ENCODE results near the gene NIP7. TPM values are rescaled to one million over a fixed set of nuclear protein-coding genes. Genes with fewer than 3 reads are reported as not detected.

The NIP7 gene
- total RNA-seq, 1 experiment from 2014 or later: 35.3 TPM

DNA sequence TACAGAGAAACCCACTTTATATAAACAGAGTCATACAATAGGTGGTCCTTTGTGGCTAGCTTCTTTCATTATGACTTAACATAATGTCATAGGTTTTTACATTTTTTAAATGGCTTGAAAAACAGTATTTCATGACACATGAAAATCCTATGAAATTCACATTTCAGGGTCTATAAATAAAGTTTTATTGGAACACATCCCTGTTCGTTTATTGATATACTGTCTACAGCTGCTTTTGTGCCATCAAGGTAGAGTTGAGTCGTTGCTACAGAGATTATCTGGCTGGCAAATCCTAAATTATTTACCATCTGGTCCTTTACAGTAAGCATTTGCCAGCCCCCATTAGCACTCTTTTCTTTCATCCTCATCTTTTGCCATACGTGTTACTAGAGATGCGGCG is 26.1 kb upstream of the NIP7 start:
- Histone ChIP-seq H3K36me3 (ENCODE audit: control insufficient read depth, insufficient read depth, low read length) (peaks cover 4% of the 10 kb centered on the region; the same call in 1 of the 2 replicates), H3K4me1 (ENCODE audit: control insufficient read depth, insufficient read depth, low read length) (no peaks in the 10 kb centered on the region), H3K9me3 (ENCODE audit: control insufficient read depth, insufficient read depth, low read depth, low read length) (no peaks in the 10 kb centered on the region), H3K27me3 (ENCODE audit: control insufficient read depth, insufficient read depth, low read length) (no peaks in the 10 kb centered on the region), H3K4me3 (ENCODE audit: low read depth in 2 of 2, low read length in 2 of 2) (no peak overlapping the region), H3K27ac (ENCODE audit: low read length) (no peak overlapping the region)
- TF ChIP-seq POLR2AphosphoS5 (IDR thresholded peaks at IDR 0.05; ENCODE audit: low read depth, low read length): no peak
- TF ChIP-seq, protein P1, sequence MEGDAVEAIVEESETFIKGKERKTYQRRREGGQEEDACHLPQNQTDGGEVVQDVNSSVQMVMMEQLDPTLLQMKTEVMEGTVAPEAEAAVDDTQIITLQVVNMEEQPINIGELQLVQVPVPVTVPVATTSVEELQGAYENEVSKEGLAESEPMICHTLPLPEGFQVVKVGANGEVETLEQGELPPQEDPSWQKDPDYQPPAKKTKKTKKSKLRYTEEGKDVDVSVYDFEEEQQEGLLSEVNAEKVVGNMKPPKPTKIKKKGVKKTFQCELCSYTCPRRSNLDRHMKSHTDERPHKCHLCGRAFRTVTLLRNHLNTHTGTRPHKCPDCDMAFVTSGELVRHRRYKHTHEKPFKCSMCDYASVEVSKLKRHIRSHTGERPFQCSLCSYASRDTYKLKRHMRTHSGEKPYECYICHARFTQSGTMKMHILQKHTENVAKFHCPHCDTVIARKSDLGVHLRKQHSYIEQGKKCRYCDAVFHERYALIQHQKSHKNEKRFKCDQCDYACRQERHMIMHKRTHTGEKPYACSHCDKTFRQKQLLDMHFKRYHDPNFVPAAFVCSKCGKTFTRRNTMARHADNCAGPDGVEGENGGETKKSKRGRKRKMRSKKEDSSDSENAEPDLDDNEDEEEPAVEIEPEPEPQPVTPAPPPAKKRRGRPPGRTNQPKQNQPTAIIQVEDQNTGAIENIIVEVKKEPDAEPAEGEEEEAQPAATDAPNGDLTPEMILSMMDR (IDR thresholded peaks at IDR 0.05): no peak
- TF ChIP-seq SIN3A (IDR thresholded peaks at IDR 0.05; ENCODE audit: borderline replicate concordance, insufficient read depth, low read depth, low read length): no peak
- TF ChIP-seq TCF7L2 (IDR thresholded peaks at IDR 0.05; ENCODE audit: low read depth, low read length): no peak
- TF ChIP-seq, protein P2, sequence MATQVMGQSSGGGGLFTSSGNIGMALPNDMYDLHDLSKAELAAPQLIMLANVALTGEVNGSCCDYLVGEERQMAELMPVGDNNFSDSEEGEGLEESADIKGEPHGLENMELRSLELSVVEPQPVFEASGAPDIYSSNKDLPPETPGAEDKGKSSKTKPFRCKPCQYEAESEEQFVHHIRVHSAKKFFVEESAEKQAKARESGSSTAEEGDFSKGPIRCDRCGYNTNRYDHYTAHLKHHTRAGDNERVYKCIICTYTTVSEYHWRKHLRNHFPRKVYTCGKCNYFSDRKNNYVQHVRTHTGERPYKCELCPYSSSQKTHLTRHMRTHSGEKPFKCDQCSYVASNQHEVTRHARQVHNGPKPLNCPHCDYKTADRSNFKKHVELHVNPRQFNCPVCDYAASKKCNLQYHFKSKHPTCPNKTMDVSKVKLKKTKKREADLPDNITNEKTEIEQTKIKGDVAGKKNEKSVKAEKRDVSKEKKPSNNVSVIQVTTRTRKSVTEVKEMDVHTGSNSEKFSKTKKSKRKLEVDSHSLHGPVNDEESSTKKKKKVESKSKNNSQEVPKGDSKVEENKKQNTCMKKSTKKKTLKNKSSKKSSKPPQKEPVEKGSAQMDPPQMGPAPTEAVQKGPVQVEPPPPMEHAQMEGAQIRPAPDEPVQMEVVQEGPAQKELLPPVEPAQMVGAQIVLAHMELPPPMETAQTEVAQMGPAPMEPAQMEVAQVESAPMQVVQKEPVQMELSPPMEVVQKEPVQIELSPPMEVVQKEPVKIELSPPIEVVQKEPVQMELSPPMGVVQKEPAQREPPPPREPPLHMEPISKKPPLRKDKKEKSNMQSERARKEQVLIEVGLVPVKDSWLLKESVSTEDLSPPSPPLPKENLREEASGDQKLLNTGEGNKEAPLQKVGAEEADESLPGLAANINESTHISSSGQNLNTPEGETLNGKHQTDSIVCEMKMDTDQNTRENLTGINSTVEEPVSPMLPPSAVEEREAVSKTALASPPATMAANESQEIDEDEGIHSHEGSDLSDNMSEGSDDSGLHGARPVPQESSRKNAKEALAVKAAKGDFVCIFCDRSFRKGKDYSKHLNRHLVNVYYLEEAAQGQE (IDR thresholded peaks at IDR 0.05; ENCODE audit: insufficient read depth in 1 of 2, low read depth in 2 of 2, low read length in 1 of 2): no peak
- ChIA-PET CTCF (no interaction called here), POLR2A (no interaction called here)
- intact Hi-C loops (cut with micrococcal nuclease; ENCODE audit: unreplicated experiment): no loop called here
- DNase-seq (ENCODE audit: low read depth, low spot score) (no peak), ATAC-seq (no peak)
- BruUV-seq (replicated peaks): no TSS peak
- in situ Hi-C loops (cut with HindIII; ENCODE audit: low pct_unique_long_range_greater_than_20kb, low sequenced_read_pairs): no loop called here

DNA sequence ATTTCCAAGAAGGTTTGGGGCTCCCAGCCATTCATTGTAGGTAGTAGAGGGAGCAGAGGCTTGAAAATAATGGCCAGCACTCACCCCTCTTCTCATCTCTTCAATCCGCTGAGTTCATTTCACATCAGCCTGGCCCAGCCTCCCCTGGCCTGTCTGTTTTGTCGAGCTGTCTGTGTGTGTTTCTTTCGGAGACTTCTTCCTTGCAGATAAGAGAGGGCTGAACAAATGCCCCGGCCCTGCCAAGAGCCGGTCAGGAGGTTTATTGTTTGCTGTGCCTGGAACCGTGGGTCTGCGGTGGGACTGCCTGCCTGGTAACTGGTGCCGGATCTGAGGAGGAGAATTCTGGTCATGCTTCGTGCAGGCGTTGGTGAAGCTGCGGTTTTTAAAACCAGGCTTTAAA is 25.0 kb upstream of the NIP7 start:
- Histone ChIP-seq H3K27me3 (ENCODE audit: control insufficient read depth, insufficient read depth, low read length) (no peaks in the 10 kb centered on the region), H3K4me1 (ENCODE audit: control insufficient read depth, insufficient read depth, low read length) (no peaks in the 10 kb centered on the region), H3K27ac (ENCODE audit: low read length) (no peak overlapping the region), H3K9me3 (ENCODE audit: control insufficient read depth, insufficient read depth, low read depth, low read length) (no peaks in the 10 kb centered on the region), H3K4me3 (ENCODE audit: low read depth in 2 of 2, low read length in 2 of 2) (no peak overlapping the region), H3K36me3 (ENCODE audit: control insufficient read depth, insufficient read depth, low read length) (peaks cover 4% of the 10 kb centered on the region; the same call in 1 of the 2 replicates)
- POLR2A ChIA-PET: no interaction called here
- TF ChIP-seq SIN3A (IDR thresholded peaks at IDR 0.05; ENCODE audit: borderline replicate concordance, insufficient read depth, low read depth, low read length) (no peak), TCF7L2 (IDR thresholded peaks at IDR 0.05; ENCODE audit: low read depth, low read length) (no peak), POLR2AphosphoS5 (IDR thresholded peaks at IDR 0.05; ENCODE audit: low read depth, low read length) (no peak)
- TF ChIP-seq, protein P1 (IDR thresholded peaks at IDR 0.05): no peak
- TF ChIP-seq, protein P2 (IDR thresholded peaks at IDR 0.05; ENCODE audit: insufficient read depth in 1 of 2, low read depth in 2 of 2, low read length in 1 of 2): no peak
- no TSS peak for BruUV-seq (replicated peaks)
- in situ Hi-C loops (cut with HindIII; ENCODE audit: low pct_unique_long_range_greater_than_20kb, low sequenced_read_pairs) (no loop called here), intact Hi-C loops (cut with micrococcal nuclease; ENCODE audit: unreplicated experiment) (no loop called here)
- DNase-seq (ENCODE audit: low read depth, low spot score) (no peak), ATAC-seq (no peak)
- CTCF ChIA-PET: no interaction called here

Measured in Panc1 (cell line).